T47D (cell line): Measurements from ENCODE around the gene CAPN5.

ENCODE experiments used
- DNase-seq, 2 experiments: peaks; one replicate each; pipeline versions ENCODE4 v3.0.0 to v3.0.0-alpha.2; 2011 to 2012; ENCODE audit warnings: low read depth in 1 of 2, low spot score in 1 of 2
- JUND ChIP-seq: IDR thresholded peaks from 2 replicates; pipeline ENCODE4 v1.6.1; 2012; ENCODE audit warnings: low read depth
- in situ Hi-C: cut with HindIII; loops from 2 replicates; pipeline ENCODE4 v1.10.0; 2016; ENCODE audit warnings: low sequenced_read_pairs, low pct_unique_long_range_greater_than_20kb

The CAPN5 gene

GRCh38 chr11:77071077-77071476, 4.3 kb downstream of the CAPN5 start:
- in situ Hi-C loops = no loop called here
- TF ChIP-seq JUND = no peak

GRCh38 chr11:77071671-77072605, 5.2 kb downstream of the CAPN5 start:
- in situ Hi-C loops = no loop called here
- no peak for TF ChIP-seq JUND
- DNase-seq = no peak

More at GRCh38 chr11:77071077-77071476, 4.3 kb downstream of the CAPN5 start:
- no peak for DNase-seq

- DNase-seq = no peak
- in situ Hi-C loops = no loop called here
- no peak for TF ChIP-seq JUND
Measured at GRCh38 chr11:77072851-77073327, 6.1 kb downstream of the CAPN5 start.

GRCh38 chr11:77073328-77074001, 6.7 kb downstream of the CAPN5 start:
- in situ Hi-C loops = no loop called here
- TF ChIP-seq JUND = no peak
- no peak for DNase-seq

- in situ Hi-C loops = no loop called here
- DNase-seq = no peak
- TF ChIP-seq JUND = no peak
Measured at GRCh38 chr11:77074205-77074604, 7.4 kb downstream of the CAPN5 start.

GRCh38 chr11:77074626-77075221, 8.0 kb downstream of the CAPN5 start:
- DNase-seq = peak in 1 of 2 experiments; percentile 58
- in situ Hi-C loops = no loop called here
- no peak for TF ChIP-seq JUND

GRCh38 chr11:77075425-77075905, 8.7 kb downstream of the CAPN5 start:
- in situ Hi-C loops = no loop called here
- TF ChIP-seq JUND = no peak
- DNase-seq = no peak

- no peak for TF ChIP-seq JUND
- DNase-seq = no peak
- in situ Hi-C loops = no loop called here
Measured at GRCh38 chr11:77079666-77080065, 12.9 kb downstream of the CAPN5 start.

- TF ChIP-seq JUND = no peak
- in situ Hi-C loops = no loop called here
- no peak for DNase-seq
Measured at GRCh38 chr11:77080643-77081210, 14.0 kb downstream of the CAPN5 start.

GRCh38 chr11:77081381-77081851, 14.6 kb downstream of the CAPN5 start:
- DNase-seq = no peak
- TF ChIP-seq JUND = no peak
- in situ Hi-C loops = no loop called here

- DNase-seq = no peak
- in situ Hi-C loops = no loop called here
- TF ChIP-seq JUND = no peak
Measured at GRCh38 chr11:77081976-77082836, 15.4 kb downstream of the CAPN5 start.
